HTERT RPE-1 (cell line): ENCODE results near the gene TRAPPC14.
"Not testable (repeated sequence)": the region's sequence is repeated elsewhere in the genome, so short reads cannot be mapped to it uniquely, and the experiment has no call there.

ENCODE experiments used
- in situ Hi-C: fragments of 300-500 bp; cut with MboI; formaldehyde crosslinking; loops from 4 replicates; pipeline ENCODE4 v1.14.3; 2020; ENCODE audit warnings: low sequenced_read_pairs

The TRAPPC14 gene, protein sequence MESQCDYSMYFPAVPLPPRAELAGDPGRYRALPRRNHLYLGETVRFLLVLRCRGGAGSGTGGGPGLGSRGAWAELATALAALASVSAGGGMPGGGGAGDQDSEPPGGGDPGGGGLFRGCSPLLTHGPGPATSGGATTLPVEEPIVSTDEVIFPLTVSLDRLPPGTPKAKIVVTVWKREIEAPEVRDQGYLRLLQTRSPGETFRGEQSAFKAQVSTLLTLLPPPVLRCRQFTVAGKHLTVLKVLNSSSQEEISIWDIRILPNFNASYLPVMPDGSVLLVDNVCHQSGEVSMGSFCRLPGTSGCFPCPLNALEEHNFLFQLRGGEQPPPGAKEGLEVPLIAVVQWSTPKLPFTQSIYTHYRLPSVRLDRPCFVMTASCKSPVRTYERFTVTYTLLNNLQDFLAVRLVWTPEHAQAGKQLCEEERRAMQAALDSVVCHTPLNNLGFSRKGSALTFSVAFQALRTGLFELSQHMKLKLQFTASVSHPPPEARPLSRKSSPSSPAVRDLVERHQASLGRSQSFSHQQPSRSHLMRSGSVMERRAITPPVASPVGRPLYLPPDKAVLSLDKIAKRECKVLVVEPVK

DNA sequence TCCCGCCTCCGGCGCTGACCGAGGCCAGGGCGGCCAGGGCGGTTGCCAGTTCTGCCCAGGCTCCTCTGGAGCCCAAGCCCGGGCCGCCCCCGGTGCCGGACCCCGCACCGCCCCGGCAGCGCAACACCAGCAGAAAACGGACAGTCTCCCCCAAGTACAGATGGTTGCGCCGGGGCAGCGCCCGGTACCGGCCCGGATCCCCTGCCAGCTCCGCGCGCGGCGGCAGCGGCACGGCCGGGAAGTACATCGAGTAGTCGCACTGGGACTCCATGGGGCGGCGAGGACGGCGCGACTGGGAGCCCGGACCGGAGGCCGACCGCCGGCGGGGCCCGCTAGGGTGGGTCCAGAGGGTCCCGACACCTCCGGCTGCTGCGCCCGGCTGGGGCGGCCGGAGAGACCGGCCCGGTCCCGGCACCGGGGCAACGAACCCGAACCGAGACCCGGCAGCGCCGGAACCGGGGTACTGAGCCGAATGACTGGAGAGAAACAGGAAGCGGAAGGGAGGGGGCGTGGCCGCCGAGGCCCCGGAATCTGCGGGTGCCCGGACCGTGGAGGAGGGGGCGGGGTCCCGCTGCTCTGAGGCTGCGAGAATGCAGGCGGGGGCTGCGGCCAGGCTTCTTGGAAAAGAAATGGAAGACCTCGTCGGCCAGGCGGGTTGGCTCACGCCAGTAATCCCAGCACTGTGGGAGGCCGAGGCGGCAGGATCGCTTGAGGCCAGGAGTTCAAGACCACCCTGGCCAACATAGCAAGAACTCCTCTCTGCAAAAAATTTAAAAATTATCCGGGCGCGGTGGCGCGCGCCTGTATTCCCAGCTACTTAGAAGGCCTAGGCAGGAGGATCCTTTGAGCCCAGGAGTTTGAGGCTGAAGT is at the start of gene TRAPPC14:
Gene TRAPPC14, minus strand, starts transcription at position 495 of the 870 bp plus-strand sequence. Its CDS starts 224 bp downstream, at position 271.
- in situ Hi-C loops = no loop called here

DNA sequence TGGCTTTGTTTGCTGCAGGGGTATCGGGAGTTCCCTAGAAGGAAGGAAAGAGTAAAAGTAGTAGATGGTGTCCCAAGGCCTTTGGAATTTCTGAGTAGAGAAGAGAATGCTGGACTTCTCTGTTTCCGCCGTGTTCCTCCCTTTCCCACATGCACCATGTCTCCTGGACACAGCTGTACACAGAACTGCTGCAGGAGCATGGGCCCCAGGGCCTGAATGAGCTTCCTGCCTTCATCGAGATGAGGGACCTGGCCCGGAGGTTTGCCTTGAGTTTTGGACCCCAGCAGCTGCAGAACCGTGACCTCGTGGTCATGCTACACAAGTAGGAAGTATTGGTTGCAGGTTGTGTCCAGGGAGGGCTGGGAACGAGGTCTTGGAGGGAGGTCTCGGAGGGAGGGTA is 45.9 kb upstream of the TRAPPC14 start:
- in situ Hi-C loops = no loop called here

DNA sequence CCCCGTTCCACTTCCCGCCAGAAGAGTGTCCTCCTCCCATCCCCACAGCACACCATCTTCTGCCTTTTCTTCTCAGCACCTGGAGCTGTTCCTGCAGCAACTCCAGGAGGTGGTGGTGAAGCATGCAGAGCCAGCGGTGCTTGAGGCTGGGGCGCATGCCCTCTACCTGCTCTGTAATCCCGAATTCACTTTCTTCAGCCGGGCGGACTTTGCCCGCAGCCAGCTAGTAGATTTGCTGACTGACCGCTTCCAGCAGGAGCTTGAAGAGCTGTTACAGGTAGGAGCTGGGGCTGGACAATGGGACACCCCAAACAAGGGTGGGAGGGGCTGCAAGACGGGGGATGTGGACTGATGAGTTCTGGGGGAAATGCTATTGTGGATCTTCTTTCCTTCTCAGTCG is 42.2 kb upstream of the TRAPPC14 start:
- in situ Hi-C loops = no loop called here

DNA sequence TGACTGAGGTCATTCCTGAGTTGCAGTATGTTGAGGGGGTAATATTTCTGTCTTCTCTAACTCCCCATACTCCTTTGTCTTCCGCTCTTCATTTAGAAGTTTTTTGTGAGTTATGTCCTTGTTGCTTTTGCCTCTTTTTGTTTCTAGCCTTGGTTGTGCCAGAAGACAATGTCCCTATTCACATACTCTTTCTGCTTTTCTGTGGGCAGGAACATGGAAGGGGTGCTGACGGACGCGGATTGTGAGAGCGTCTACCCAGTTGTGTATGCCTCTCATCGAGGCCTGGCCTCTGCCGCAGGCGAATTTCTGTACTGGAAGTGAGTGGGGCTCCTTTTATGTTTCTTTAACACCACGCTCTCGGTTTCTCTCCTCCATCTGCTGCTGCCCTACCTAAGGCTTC is 39.7 kb upstream of the TRAPPC14 start:
- in situ Hi-C loops = no loop called here

DNA sequence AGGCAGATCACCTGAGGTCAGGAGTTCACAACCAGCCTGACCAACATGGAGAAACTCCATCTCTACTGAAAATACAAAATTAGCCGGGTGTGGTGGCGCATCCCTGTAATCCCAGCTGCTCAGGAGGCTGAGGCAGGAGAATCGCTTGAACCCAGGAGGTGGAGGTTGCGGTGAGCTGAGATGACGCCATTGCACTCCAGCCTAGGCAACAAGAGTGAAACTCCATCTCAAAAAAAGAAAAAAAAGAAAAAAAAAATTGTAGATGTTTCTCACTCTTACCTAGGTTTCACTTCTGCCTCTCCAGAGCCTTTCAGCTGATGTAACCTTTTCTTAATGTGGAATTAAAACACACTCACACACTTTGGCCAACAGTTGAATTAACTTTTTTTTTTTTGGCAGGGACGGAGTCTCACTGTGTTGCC is 37.4 kb upstream of the TRAPPC14 start:
- in situ Hi-C loops = not testable (repeated sequence)

DNA sequence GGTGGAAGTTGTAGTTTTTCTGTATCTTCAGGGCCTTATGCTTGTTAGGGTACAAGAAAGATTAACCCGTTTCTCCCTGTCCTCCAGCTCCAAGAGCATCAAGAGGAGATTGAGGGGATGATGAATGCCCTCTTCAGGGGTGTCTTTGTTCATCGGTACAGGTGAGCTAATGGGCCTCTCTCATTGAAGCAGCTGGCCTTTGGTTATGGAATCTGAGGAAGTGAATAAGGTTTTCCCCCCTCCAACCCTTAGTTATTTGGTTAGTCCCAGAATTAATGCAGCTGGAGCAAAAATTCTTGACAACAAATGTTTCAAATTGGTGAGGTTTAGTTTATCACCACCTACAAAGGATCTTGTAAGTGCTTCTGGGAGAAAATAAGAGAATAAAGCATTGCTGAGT is 36.7 kb upstream of the TRAPPC14 start:
- in situ Hi-C loops = no loop called here

DNA sequence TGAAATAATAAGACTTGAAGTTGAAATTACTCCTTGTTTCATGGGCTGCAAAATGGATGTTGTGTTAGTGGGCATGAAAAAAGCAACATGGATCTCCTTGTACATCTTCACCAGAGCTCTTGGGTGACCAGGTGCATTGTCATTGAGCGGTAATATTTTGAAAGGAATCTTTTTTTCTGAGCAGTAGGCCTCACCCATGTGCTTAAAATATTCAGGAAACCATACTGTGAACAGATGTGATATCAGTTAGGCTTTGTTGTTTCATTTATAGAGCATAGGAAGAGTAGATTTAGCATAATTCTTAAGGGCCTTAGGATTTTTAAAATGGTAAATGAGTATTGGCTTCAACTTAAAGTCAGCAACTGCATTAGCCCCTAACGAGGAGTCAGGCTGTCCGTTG is 34.4 kb upstream of the TRAPPC14 start:
- in situ Hi-C loops = no loop called here

DNA sequence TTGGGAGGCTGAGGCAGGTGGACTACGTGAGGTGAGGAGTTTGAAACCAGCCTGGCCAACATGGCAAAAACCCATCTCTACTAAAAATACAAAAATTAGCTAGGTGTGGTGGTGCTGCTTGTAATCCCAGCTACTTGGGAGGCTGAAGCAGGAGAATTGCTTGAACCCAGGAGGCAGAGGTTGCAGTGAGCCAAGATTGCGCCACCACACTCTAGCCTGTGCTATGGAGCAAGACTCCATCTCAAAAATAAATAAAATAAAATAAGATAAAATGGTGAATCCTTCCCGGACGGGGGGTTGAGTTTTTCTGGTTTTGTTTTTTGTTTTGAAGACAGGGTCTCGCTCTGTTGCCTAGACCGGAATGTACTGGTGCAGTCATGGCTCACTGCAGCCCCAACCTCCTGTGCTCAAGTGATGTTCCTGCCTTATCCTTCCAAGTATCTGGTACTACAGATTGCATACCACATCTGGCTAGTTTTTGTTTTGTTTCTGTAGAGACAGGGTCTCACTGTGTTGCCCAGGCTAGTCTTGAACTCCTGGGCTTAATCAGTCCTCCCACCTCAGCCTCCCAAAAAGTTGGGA is 33.8 kb upstream of the TRAPPC14 start:
- in situ Hi-C loops = not testable (repeated sequence)

DNA sequence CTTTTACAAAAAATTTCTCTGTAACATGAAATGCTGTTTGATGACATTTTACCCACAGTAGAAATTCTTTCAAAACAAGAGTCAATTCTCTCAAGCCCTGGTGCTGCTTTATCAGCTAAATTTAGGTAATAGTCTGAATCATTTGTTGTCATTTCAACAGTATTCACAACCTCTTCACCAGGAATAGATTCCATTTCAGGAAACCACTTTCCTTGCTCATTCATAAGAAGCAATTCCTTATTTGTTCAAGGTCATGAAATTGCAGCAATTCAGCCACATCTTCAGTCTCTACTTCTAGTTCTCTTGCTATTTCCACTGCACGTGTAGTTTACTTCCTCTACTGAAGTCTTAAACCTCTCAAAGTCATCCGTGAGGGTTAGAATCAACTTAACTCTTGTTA is 33.3 kb upstream of the TRAPPC14 start:
- in situ Hi-C loops = no loop called here

DNA sequence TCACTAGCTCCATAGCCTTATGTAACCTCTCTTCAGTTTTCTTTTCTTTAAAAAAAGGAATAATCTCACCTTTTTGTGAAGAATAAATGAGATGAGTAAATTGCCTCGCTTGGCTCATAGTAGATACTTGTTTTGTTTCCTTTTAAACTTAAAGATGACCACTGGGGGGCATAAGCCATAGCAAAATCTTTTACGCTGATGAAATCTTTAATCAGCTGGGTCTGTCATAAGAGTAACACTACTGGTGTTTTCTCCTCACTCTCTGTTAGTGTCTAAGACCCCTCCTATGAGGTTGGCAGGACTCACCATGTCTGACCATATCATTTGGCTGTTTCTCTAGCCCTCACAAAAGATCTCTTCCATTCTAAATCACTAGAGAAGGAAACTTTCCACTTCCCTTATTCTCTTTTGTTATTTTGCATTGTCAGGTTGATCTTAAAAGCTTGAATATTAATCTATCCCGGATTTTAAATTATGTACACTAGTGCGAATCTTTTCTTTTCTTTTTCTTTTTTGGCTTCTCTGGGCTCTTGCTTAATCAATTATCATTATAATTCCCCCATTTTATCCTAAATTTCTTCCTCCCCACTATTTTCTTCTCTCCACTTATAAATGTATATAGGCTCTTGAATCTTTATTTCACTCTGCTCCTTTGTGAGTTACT is 31.7 kb upstream of the TRAPPC14 start:
- in situ Hi-C loops = no loop called here

DNA sequence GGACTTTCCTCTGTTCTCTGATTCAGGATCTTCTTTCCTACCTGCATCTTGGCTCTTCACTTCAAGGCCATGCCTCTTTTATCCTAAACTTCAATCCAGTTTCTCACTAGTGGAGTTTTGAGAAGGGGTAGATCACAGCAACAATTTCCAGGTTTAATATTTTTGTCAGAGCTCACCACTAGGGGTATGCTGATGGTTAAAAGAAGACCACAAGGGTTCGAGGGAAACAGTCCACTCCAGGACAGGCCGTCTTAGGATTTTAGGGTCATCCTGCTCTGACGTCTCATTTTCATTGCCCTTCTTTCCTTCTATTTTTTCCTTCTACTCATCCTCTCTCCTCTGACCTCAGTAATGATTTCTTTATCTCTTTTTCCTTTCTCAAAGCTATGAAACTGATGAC is 30.5 kb upstream of the TRAPPC14 start:
- in situ Hi-C loops = no loop called here

DNA sequence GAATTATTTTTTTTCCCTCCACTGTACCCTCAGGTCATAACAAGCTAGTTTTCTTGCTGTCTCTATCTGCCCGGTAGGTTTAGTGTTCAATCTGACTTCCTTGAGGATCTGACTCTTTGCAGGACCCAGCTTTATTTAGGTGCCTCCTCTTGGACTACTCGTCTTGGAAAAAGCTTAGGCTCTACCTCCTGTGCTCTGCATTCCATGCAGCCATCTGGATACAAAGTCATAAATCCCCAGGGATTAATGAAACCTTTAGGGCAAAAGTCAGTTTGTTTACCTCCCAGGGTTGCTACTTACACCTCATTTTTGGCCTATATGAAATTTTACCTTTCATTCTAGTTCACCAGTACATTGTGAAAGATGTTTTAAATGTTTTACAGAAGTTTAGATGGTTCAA is 27.2 kb upstream of the TRAPPC14 start:
- in situ Hi-C loops = no loop called here

DNA sequence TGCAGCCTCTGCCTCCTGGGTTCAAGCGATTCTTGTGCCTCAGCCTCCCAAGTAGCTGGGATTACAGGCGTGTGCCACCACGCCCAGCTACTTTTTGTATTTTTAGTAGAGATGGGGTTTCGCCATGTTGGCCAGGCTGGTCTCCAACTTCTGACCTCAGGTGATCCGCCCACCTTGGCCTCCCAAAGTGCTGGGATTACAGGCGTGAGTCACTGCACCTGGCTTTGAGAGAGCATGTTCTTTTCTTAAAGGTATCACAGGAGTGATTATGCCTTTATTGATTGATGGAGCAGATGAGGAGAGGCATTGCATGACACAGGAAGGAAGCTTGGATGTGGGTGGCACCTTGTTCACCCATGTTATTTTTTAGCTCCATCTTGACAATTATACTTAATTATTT is 24.6 kb upstream of the TRAPPC14 start:
- in situ Hi-C loops = not testable (repeated sequence)

DNA sequence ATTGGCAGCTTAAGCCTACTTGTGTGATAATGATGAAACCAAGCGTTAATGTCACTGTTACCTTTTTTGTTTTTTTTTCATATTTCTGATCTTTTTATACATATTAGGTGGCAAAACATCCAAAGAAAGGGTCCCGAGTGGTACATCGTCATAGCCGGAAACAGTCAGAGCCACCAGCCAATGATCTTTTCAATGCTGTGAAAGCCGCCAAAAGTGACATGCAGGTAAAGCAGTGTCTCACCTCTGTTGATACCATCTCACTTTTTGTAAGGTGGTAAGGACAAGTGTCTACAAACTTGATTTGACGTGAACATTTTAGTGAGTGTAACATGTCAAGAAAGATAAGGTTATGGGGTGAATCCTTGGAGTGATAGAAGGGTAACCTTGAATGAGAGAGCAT is 24.1 kb upstream of the TRAPPC14 start:
- in situ Hi-C loops = not testable (repeated sequence)

DNA sequence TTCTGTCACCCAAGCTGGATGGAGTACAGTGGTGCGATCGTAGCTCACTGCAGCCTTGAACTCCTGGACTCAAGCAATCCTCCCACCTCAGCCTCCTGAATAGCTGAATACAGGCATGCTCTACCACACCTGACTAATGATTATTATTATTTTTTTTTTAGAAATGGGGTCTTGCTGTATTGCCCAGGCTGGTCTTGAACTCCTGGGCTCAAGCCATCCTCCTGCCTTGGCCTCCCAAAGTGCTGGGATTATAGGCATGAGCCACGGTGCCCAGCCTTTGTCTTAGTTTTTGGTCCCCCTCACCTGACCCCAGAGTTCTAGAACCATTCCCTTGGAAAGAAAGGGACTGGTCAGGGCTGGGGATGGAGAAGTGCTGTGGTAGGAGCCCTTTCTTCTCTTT is 21.6 kb upstream of the TRAPPC14 start:
- in situ Hi-C loops = not testable (repeated sequence)

DNA sequence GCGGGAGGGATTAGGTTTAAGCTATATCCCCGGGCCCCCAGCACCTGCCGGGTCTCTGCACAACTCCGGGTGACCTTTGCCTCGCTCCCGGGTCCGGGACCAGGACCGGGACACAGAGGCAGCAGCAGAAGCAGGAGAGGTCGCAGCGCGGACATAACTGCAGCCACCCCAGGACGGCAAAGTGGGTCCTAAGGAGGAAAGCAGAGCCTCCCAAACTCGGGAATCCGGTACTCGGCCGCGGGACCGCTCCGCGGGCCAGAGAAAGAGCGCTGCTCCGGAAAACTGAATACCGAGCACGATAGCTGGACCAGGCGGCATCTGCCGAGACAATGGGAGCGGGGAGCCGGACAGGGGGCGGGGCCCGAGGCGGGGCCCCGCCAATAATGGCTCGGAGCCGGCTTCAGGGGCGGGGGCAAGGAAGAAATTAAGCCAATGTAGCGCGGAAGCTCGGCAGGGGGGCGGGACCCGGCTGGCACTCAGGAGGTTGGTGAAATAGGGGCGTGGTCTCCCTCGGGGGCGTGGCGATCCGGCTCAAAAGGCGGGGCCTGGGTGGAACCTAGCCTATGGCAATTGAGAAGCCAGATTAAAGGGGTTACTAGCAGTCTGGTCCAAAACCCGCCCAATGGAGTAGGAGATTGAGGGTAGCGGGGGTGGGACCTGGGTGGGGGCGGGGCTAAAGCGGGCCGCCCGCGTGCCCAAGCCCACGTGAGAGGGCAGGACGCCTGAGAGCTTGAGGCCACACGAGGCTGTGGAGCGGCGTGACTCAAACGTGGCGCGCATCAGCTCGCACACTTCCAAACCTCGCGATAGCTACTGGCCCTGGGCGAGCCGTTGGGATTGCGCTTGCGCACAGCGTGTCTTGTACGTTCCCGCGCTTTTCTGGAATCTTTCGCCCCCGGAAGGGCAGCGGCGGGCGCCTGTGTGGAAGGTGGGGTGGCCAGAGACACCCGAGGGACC is 18.8 kb upstream of the TRAPPC14 start, which contains the start of the genes GPC2 and STAG3:
Gene GPC2, minus strand, starts transcription at position 337 of the 957 bp plus-strand sequence. Its CDS starts 182 bp downstream, at position 155.
Gene STAG3, plus strand, starts transcription at position 874 of the 957 bp plus-strand sequence. CDS start 2,639 bp downstream, outside the sequence.
- in situ Hi-C loops = no loop called here

DNA sequence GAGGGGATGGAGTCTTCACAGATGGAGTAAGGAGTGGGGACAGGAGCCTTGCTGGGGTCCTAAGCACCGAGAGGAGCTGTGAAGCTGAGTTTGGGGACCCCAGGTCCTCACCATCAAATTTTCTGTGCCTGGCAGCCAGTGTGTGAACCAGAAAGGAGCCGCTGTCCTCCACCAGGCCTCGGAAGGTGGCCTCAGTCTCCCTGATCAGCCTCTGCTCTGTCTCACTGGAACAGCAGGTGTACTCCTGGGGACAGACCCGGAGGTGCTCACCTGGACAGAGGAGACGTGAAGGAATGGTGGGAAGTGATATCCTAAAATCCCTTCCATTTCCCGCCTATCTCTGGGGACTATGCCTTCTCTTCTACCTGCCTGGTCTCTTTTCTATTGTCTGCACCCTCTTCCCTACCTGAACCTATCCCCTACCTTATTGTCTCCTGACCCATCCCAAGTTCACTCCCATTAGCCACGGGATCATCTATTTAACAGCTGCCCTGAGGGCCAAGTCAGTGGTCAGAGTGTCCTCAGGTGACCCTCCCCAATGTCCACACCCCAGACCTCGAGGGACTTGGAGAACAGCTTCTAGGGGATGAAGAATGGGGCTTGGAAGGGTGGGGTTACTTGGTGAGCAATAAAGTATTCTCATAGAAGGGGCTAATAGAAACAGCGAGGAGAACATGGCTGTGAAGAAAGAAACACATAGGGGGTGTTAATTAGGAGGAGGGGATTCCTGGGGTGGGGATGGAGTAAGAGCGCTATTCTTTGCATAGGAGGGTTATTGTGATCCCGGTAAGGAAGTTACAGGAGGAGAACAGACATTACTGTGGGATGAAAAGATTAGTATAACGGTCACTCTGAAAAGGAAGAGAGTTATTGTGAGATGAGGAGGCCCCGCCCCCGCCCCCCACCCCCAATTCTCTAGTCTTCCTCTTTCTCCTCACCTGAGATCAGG is 17.8 kb upstream of the TRAPPC14 start:
- in situ Hi-C loops = no loop called here

DNA sequence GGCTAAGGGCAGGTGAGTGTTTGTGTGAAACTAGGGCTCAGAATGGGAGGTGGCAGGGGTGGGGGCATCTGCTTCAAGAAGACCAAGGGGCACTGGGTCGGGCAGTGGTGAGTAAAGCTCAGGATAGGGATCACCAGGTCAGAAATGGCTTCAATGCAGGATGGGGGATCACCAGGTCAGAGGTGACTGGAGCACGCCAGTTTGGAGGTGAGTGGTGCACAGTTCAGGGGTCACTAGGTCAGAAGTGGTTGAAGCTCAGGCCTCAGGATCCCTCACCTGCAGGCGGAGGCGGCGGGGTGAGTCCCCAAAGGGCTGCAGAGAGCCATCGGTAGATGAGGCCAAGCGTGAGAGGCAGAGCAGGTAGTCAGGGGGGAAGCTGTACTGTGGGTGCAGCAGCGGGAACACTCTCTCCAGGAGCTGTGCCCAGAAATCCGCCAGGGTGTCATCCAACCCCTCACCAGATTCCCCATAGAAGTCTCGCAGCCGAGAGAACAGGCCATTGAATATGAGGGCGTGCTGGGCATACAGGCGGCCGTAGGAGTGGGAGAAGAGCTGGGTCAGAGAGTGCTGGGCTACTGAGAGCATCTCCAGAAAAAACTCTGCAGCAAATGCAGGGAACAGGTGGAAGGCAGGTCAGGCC is 16.9 kb upstream of the TRAPPC14 start:
- in situ Hi-C loops = no loop called here
